GM18868 (cell line): Measurements from ENCODE around the gene UBAP1.
"Not testable (repeated sequence)": the region's sequence is repeated elsewhere in the genome, so short reads cannot be mapped to it uniquely, and the experiment has no call there.

Experiments used
- ATAC-seq: cut with Tn5 transposase; IDR thresholded peaks from one replicate; pipeline ENCODE4 v1.9.1; 2021; ENCODE audit warnings: mild to moderate bottlenecking, moderate library complexity; ENCODE audit not compliant: unreplicated experiment

Gene UBAP1

GRCh38 chr9:34178436-34179212, at the start of gene UBAP1:
UBAP1 (plus strand) TSS chr9:34179043; CDS start chr9:34220915, 41,872 bp downstream.
- peak; percentile 100 for ATAC-seq

GRCh38 chr9:34131571-34131970, 47.3 kb upstream of the UBAP1 start:
- no peak for ATAC-seq

DNA sequence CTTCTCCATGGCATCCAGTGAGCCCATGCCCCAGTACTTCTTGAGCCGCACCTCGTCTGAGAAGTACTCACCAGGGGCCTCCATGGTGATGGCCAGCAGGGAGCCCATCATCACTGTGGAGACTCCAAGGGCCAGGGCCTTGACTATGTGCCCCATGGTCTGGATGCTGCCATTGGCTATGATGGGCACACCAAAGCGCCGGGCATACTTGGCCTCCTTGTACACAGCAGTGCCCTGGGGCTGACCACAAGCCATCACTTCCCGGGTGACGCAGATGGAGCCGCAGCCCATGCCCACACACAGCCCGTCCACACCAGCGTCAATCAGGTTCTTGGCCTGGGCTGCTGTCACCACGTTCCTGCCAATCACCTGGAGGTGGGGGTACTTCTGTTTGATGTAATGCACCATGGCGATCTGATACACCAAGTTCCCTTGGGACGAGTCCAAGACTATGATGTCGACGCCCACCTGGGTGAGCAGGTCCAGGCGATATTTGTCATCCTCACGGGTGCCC, 45.4 kb upstream of the UBAP1 start:
- no peak for ATAC-seq

GRCh38 chr9:34134521-34134920, 44.3 kb upstream of the UBAP1 start:
- ATAC-seq = no peak

DNA sequence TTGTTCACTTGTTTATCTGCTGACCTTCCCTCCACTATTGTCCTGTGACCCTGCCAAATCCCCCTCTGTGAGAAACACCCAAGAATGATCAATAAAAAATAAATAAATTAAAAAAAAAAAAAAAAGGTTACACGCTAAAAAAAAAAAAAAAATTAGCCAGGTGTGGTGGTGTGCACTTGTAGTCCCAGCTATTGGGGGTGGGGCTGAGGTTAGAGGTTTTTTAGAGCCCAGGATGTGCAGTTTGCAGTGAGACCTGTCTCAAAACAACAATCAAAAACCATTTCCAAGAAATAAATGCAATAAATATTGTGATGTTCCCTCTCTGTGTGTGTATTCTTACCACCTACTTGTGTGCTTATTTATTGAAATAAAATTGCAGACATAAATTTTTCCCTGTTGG, 40.2 kb upstream of the UBAP1 start:
- ATAC-seq = not testable (repeated sequence)

GRCh38 chr9:34139477-34140146, 39.2 kb upstream of the UBAP1 start:
- no peak for ATAC-seq

- ATAC-seq = no peak
Measured at GRCh38 chr9:34140853-34141252, 38.0 kb upstream of the UBAP1 start.

- no peak for ATAC-seq
Measured at GRCh38 chr9:34143116-34143515, 35.7 kb upstream of the UBAP1 start.

- no peak for ATAC-seq
Measured at GRCh38 chr9:34145165-34145564, 33.7 kb upstream of the UBAP1 start.

DNA sequence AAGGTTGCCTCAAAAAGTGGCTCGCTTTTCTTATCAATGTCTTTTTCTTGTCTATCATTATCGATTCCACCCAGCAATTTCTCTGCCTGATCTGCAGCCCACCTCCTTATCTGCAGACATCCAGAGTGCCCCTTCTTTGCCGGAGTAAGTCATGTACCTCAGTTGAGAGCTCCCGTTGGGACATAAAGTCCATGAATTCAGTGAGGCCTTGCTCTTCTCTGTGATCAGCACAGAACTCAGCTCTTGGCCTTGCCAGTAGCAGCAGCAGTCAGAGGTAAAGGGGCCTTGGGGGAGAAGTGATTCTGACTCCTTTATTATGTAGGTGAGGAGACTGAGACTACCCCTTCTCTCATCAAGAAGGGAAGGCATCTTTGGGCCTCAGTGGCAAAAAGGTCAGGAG, 27.4 kb upstream of the UBAP1 start:
- no peak for ATAC-seq

- ATAC-seq = no peak
Measured at GRCh38 chr9:34154057-34154456, 24.8 kb upstream of the UBAP1 start.

DNA sequence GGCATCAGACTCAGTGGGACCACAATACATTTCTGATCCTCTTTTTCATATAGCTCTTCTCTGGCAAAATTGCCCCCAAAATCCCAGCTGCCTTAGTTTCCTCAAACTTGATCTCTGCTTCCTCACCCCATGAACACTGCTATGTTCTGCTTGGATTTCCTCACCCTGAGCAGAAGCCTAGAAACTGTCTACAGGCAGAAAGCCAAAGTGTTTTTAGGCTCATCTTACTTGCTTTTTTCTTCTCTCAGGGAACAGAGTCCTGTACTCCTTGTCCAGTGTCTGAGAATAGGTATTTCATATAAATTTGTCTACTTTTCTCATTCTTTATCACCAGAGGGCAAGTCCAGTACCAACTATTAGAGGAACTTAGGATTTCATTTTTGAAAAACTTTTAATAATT, 21.5 kb upstream of the UBAP1 start:
- ATAC-seq = no peak

DNA sequence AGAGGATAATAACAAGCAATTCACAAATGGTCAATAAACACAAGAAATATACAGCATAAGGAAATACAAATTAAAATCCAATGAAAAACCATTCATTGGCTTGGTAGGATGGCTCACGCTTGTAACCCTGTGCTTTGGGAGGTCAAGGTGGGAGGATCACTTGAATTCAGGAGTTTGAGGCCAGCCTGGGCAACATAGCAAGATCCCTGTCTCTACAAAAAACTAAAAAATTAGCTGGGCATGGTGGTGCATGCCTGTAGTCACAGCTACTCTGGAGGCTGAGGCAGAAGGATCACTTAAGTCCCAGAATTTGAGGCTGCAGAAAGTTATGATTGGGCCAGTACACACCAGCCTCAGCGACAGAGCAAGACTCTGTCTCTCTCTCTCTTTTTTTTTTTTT, 20.9 kb upstream of the UBAP1 start:
- no peak for ATAC-seq

DNA sequence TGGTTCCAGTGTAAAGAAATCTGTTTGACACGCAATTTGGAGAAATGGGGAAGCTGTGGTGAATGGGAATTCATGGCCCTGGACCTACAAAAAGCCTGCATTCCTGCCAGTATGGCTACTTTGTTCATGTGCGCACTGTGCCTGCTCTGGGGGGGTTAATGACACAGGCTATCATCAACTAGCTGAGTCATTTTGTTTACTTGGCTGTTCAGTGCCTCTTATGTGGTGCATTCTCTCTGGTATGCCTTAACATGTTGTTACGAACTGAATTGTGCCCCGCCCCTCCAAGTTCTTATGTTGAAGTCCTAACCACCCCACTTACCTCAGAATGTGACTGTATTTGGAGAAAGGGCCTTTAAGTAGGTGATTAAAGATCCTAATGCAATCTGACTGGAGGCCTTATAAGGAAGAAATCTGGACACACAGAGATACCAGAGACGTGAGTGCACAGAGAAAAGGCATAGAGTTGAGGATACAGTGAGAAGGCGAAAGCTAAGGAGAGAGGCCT, 20.4 kb upstream of the UBAP1 start:
- no peak for ATAC-seq

GRCh38 chr9:34163434-34163833, 15.4 kb upstream of the UBAP1 start:
- ATAC-seq = no peak

- ATAC-seq = no peak
Measured at GRCh38 chr9:34169125-34169524, 9.7 kb upstream of the UBAP1 start.

- no peak for ATAC-seq
Measured at GRCh38 chr9:34170237-34170991, 8.4 kb upstream of the UBAP1 start.

- ATAC-seq = peak; percentile 80
Measured at GRCh38 chr9:34171753-34172535, 6.9 kb upstream of the UBAP1 start.

GRCh38 chr9:34176089-34176488, 2.8 kb upstream of the UBAP1 start:
- no peak for ATAC-seq

GRCh38 chr9:34177593-34178435, 1.0 kb upstream of the UBAP1 start:
- no peak for ATAC-seq
